ENCODE data around the gene LRRC27.

- TF ChIP-seq, protein P1, sequence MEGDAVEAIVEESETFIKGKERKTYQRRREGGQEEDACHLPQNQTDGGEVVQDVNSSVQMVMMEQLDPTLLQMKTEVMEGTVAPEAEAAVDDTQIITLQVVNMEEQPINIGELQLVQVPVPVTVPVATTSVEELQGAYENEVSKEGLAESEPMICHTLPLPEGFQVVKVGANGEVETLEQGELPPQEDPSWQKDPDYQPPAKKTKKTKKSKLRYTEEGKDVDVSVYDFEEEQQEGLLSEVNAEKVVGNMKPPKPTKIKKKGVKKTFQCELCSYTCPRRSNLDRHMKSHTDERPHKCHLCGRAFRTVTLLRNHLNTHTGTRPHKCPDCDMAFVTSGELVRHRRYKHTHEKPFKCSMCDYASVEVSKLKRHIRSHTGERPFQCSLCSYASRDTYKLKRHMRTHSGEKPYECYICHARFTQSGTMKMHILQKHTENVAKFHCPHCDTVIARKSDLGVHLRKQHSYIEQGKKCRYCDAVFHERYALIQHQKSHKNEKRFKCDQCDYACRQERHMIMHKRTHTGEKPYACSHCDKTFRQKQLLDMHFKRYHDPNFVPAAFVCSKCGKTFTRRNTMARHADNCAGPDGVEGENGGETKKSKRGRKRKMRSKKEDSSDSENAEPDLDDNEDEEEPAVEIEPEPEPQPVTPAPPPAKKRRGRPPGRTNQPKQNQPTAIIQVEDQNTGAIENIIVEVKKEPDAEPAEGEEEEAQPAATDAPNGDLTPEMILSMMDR (IDR thresholded peaks at IDR 0.05), result no peak
- peak; percentile 48 to 50 for TF ChIP-seq POLR2A (IDR thresholded peaks at IDR 0.05)
Observed at GRCh38 chr10:132397036-132397541, 65.1 kb downstream of the LRRC27 start, which contains the start of gene PWWP2B.
